Dermis microvascular lymphatic vessel endothelial cell (primary cell): ENCODE results near the gene CLCNKB. TPM values are rescaled to one million over a fixed set of nuclear protein-coding genes. Genes with fewer than 3 reads are reported as not detected.
A peak's percentile ranks its signal among the peaks of the same experiment; 100 is the strongest.
"Not testable (repeated sequence)": the region's sequence is repeated elsewhere in the genome, so short reads cannot be mapped to it uniquely, and the experiment has no call there.

ENCODE experiments used
- DNase-seq, 2 donors: peaks; one replicate each; pipeline versions ENCODE4 v3.0.0 to v3.0.0-alpha.2; 2010; ENCODE audit warnings: low read depth in 2 of 2
- total RNA-seq: library from RNA; depleted of rRNA; stranded (reverse); fragments of >200 nt; gene quantifications from 2 replicates; pipeline ENCODE4 v1.2.1, GENCODE V29; 2014

CLCNKB gene
- under 0.01 TPM in 1 of 2 replicates, not detected in the other for total RNA-seq

GRCh38 chr1:16043521-16043920 lies at the start of gene CLCNKB:
Gene CLCNKB, plus strand, starts transcription at chr1:16043782. Its CDS starts 711 bp downstream, at chr1:16044493.
- DNase-seq = no peak

GRCh38 chr1:15994081-15994480 lies 49.5 kb upstream of the CLCNKB start:
- DNase-seq = no peak

- DNase-seq = peak; percentile 64 to 74
These were observed 48.8 kb upstream of the CLCNKB start for GRCh38 chr1:15994590-15995351.

GRCh38 chr1:15997076-15997585 lies 46.5 kb upstream of the CLCNKB start:
- DNase-seq = no peak

GRCh38 chr1:15997637-15998280 lies 45.8 kb upstream of the CLCNKB start:
- no peak for DNase-seq

GRCh38 chr1:15998929-15999328 lies 44.7 kb upstream of the CLCNKB start:
- no peak for DNase-seq

GRCh38 chr1:16001274-16001673 lies 42.3 kb upstream of the CLCNKB start:
- not testable (repeated sequence) for DNase-seq

GRCh38 chr1:16005597-16005996 lies 38.0 kb upstream of the CLCNKB start:
- DNase-seq = no peak

- DNase-seq = no peak
These were observed 37.6 kb upstream of the CLCNKB start for GRCh38 chr1:16006010-16006409.

- DNase-seq = peak in 1 of 2 donors; percentile 13
These were observed 36.8 kb upstream of the CLCNKB start for GRCh38 chr1:16006552-16007485.

GRCh38 chr1:16007671-16008341 lies 35.8 kb upstream of the CLCNKB start:
- no peak for DNase-seq

GRCh38 chr1:16009030-16009460 lies 34.5 kb upstream of the CLCNKB start:
- DNase-seq = peak; percentile 51 to 73

GRCh38 chr1:16009678-16010077 lies 33.9 kb upstream of the CLCNKB start:
- no peak for DNase-seq

GRCh38 chr1:16010837-16011236 lies 32.7 kb upstream of the CLCNKB start:
- DNase-seq = no peak

GRCh38 chr1:16011936-16012589 lies 31.5 kb upstream of the CLCNKB start:
- DNase-seq = no peak

GRCh38 chr1:16012590-16013219 lies 30.9 kb upstream of the CLCNKB start:
- peak; percentile 17 to 63 for DNase-seq

- peak; percentile 58 to 81 for DNase-seq
These were observed 30.2 kb upstream of the CLCNKB start for GRCh38 chr1:16013220-16013907.

- no peak for DNase-seq
These were observed 29.7 kb upstream of the CLCNKB start for GRCh38 chr1:16013908-16014258.
